Mucosa of rectum (tissue), 2 donors: ENCODE measurements around the gene CCNB3.

ENCODE experiments used
- H3K27ac ChIP-seq, 2 donors: one replicate each; pipeline ENCODE4 v1.7.0; 2013; ENCODE audit warnings: inconsistent platforms in 2 of 2, low read depth in 2 of 2, low read length in 2 of 2
- H3K27me3 ChIP-seq, 2 donors: one replicate each; pipeline ENCODE4 v1.7.0; 2013; ENCODE audit warnings: low read length in 2 of 2; ENCODE audit not compliant: control insufficient read depth in 2 of 2, insufficient read depth in 2 of 2
- H3K36me3 ChIP-seq, 2 donors: one replicate each; pipeline ENCODE4 v1.7.0; 2013; ENCODE audit warnings: low read length in 2 of 2; ENCODE audit not compliant: control insufficient read depth in 2 of 2, insufficient read depth in 2 of 2
- H3K4me1 ChIP-seq, 2 donors: one replicate each; pipeline ENCODE4 v1.7.0; 2013; ENCODE audit warnings: low read length in 2 of 2, mild to moderate bottlenecking in 1 of 2; ENCODE audit not compliant: control insufficient read depth in 2 of 2, insufficient read depth in 2 of 2
- H3K4me3 ChIP-seq, 2 donors: one replicate each; pipeline ENCODE4 v1.7.0; 2013; ENCODE audit warnings: low read length in 2 of 2
- H3K9ac ChIP-seq, 2 donors: one replicate each; pipeline ENCODE4 v1.7.0; 2013; ENCODE audit warnings: low read length in 2 of 2, low read depth in 1 of 2, mild to moderate bottlenecking in 1 of 2
- H3K9me3 ChIP-seq, 2 donors: one replicate each; pipeline ENCODE4 v1.7.0; 2013; ENCODE audit warnings: low read length in 2 of 2; ENCODE audit not compliant: control insufficient read depth in 2 of 2
- donor health status: healthy.
- donor health status: Normal muscosa, but diverticular disease.

CCNB3 gene

GRCh38 chrX:50343917-50344316 is 139.4 kb downstream of the CCNB3 start:
- Histone ChIP-seq H3K9ac (no peak overlapping the region), H3K36me3 (no peaks in the 10 kb centered on the region), H3K9me3 (no peaks in the 10 kb centered on the region), H3K4me3 (no peak overlapping the region), H3K27me3 (peaks cover 8 to 11% of the 10 kb centered on the region in 2 donors), H3K4me1 (no peaks in the 10 kb centered on the region), H3K27ac (no peak overlapping the region)

DNA sequence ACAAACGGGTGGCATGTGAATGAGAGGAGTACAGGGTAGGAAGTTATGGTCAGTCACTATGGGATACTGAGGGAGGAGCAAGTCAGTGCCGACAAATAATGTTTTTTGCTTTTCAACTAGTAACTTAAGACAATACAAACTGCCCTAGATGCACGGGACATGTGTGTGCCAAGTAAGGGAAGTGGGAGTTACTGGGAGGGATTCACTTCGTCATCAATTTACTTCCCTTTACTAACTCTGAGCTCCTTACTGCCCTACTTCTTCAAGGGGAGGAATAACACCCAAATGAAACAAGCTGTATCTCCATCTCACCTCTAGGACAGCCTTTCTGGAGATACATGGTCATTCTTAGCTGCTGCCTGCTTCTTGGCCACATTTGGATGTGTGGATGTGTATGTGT is 168.4 kb downstream of the CCNB3 start:
- Histone ChIP-seq H3K4me1 (peaks cover 7 to 17% of the 10 kb centered on the region in 2 donors), H3K27me3 (peaks cover 0 to 3% of the 10 kb centered on the region in 2 donors), H3K9ac (no peak overlapping the region), H3K36me3 (no peaks in the 10 kb centered on the region), H3K27ac (no peak overlapping the region), H3K4me3 (no peak overlapping the region), H3K9me3 (no peaks in the 10 kb centered on the region)

DNA sequence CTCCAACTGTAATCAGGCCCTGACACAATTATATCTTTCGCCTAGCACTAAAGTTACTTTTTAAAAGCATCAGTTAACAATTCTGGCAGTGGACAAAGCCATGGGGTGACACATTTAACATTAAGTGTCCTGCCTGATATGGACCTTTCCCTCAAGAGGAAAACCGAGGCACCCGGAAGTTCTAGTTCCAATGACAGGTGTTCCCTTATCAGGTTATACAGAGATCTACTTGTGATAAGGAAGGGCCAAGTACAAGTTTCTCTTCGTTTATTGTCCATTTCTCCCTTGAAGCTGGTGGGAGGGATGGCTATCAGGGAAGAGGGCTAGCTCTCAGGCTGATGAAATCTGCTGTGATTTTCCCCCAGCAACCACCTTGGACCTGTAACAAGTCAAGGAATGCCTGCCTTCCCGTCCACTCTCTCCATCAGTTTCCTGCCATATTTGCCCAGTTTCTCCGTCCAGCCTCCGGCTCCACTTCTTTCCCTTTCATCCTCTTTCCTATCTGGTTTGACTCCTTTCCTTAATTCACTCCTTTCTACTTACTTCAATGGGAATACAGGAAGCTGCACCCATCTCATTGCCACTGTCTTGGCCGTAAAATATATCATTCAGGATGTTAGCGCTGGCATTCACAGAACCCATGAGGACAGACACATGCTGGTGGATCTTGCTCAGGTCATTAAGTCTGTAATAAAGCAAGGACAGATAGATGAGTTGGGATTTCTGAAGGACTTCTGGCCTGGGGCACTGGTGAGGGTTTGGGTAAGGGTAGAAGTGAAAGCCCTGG is 171.1 kb downstream of the CCNB3 start:
- no peaks in the 10 kb centered on the region for H3K36me3 ChIP-seq
- H3K27me3 ChIP-seq = peaks cover 0 to 3% of the 10 kb centered on the region in 2 donors
- peak overlapping the region in 1 of 2 donors; percentile 14 for H3K4me3 ChIP-seq
- no peaks in the 10 kb centered on the region for H3K9me3 ChIP-seq
- peaks cover 7 to 17% of the 10 kb centered on the region in 2 donors for H3K4me1 ChIP-seq
- H3K9ac ChIP-seq = no peak overlapping the region
- peak overlapping the region; percentile 20 to 48 for H3K27ac ChIP-seq

GRCh38 chrX:50381729-50382415 is 177.3 kb downstream of the CCNB3 start:
- H3K27ac ChIP-seq = no peak overlapping the region
- no peaks in the 10 kb centered on the region for H3K36me3 ChIP-seq

DNA sequence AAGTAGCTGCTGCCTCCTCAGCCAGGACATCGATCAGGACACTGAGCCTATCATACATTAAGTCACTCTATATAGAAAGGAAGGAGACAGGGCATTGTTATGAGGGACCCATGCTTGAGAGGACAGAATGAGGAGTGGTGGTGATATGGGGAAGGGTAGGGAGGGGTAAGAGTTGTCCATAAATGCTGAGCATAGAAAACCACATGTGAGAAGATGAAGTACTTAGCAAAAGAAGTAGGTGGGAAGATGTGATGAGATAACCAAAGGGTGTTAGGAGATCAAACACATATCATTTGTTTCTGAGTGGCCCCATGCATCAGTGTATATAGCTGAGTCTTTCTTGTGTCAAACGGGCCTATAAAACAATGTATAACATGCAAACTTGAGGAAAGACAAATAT is 182.0 kb downstream of the CCNB3 start:
- Histone ChIP-seq H3K9ac (no peak overlapping the region), H3K27me3 (peaks cover 4 to 6% of the 10 kb centered on the region in 2 donors), H3K4me3 (no peak overlapping the region), H3K36me3 (no peaks in the 10 kb centered on the region), H3K27ac (no peak overlapping the region), H3K4me1 (no peaks in the 10 kb centered on the region), H3K9me3 (no peaks in the 10 kb centered on the region)

More at GRCh38 chrX:50381729-50382415, 177.3 kb downstream of the CCNB3 start:
- Histone ChIP-seq H3K4me1 (no peaks in the 10 kb centered on the region), H3K27me3 (peaks cover 0 to 4% of the 10 kb centered on the region in 2 donors), H3K9ac (no peak overlapping the region), H3K9me3 (no peaks in the 10 kb centered on the region), H3K4me3 (no peak overlapping the region)

- H3K36me3 ChIP-seq = no peaks in the 10 kb centered on the region
- H3K4me3 ChIP-seq = no peak overlapping the region
- peaks cover 0 to 16% of the 10 kb centered on the region in 2 donors for H3K27me3 ChIP-seq
- H3K4me1 ChIP-seq = no peaks in the 10 kb centered on the region
- H3K27ac ChIP-seq = no peak overlapping the region
- no peak overlapping the region for H3K9ac ChIP-seq
- no peaks in the 10 kb centered on the region for H3K9me3 ChIP-seq
These were observed 189.3 kb downstream of the CCNB3 start for GRCh38 chrX:50393902-50394301.
